GM21576 (cell line): ENCODE data around the gene DHCR24.

ENCODE experiments used
- ATAC-seq: cut with Tn5 transposase; IDR thresholded peaks from one replicate; pipeline ENCODE4 v1.9.1; 2021; ENCODE audit warnings: mild to moderate bottlenecking, moderate library complexity; ENCODE audit not compliant: unreplicated experiment

The DHCR24 gene

DNA sequence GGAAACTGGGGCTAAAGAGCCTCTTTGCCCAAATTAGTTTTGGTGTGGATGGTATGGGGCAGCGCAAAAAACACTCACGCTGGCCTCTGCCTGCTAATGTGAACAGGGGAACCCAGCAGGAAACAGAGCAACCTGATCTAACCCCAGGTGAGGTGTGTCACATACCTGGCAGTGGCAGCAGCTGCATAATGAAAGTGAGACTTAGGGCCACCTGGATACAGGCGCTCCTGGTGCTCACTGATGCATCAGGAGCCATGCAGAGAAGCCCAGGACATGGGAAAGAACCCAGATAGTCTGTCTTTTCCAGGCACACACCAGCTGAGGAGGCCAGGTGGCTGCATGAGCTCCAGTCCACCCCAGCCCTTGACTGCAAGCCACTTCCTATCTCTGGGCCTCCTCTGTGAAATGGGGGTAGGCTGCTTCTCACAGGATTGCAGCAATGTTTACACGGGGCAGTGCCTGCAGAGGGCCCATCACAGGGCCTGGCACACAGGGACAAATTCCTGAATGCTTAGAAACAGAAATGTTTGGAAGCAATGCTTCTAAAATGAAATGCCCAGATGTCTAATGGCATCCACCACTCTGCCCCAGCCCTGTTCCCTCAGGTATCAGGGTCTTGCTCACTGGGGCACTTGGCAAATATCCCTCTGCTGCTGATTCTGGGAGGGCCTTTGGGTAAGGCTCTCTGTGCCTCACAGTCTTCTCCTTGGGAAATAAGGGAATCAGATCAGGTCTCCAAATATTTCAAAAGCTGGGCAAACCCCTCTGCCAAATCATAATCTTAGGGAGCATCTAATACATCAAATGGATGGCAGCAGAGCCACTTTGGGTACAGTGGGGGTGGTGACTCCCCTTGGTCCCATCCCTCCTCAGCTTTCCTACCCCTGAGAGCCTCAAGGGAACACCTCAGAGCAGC, 19.9 kb downstream of the DHCR24 start:
- ATAC-seq = no peak

DNA sequence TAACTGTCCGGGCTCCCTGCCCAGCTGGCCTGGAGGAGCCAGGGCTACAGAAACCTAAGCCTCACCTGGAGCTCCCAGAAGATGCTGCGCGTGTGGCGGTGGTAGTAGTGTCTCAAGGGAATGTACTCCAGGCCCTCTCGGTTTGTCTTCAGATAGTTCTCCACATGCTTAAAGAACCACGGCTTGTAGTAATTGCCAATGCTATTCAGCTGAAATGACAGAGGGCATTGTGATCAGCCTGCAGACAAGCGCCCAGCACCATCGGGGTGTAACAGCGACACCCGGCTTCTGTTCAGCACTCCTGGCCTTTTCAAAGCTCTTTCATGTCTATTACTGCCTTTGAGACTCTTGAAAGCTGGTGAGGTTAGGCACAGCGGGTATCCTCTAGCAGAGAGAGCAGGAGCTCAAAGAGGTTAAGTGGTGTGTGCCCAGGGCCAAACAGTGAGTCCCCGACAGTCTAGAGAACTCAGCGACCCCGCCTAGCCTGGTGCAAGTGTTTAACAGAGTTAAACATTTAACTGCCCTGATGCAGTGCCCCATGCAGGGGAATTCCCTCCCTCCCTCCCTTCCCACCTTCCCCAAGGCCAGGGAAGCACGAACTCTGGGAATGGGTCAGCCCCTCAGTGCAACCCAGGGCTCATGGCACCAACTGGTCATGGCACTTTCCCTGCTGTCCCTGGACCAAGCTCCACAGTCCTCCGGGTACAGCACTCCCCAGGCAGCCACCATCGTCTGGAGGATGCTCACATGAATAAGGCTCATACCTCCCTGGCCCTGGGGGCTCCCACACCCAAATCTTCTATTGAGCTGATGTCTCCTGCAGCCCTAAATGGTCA, 21.5 kb downstream of the DHCR24 start:
- no peak for ATAC-seq

DNA sequence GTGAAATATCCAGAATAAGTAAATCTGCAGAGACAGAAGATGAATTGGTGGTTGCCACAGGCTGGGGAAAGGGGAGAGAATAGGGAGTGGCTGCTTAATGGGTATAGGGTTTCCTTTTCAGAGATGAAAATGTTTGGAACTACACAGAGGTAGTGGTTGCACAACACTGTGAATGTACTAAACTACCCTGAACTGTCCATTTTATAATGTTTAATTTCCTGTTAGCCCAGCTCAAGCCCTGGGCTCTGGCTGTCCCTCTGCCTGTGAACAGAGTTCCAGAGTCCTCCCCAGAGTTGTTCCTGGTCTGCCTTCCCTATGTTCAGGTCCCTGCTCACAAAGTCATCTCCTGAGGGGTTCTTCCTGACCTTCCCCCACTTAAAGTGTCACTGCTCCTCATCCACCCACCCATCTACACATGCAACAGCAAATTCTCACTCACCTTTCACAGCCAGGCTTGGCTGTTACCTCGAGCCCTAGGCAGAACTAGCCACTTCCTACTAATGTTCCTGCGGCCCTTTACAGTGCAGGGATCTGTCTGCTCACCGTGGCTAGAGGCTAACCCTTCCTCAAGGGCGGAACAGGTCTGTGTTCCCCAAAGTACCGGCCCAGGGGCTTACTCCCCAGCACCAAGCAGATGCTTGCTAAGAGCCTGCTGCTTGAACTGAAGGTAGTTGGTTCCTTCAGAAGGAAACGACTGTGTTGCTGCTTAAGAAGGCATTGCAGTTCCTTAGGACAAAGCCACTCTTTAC, 22.4 kb downstream of the DHCR24 start:
- ATAC-seq = no peak

DNA sequence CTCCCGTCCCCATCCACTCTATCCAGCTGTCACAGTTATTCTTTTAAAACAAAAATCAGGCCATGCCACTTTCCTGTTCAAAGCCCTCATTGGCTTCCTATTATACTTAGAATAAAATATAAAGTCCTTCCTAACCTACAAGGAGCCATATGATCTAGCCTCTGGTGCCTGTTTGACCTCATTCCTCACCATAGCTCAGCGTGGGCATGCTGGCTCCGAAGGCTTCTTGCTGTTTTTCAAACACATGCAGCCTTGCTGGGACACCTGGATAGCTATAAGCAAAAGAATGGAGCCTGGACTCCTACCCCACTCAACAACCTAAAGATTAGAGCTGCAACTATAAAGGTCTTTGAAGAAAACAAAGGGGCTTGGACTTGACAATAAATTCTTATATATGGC, 23.7 kb downstream of the DHCR24 start:
- no peak for ATAC-seq

DNA sequence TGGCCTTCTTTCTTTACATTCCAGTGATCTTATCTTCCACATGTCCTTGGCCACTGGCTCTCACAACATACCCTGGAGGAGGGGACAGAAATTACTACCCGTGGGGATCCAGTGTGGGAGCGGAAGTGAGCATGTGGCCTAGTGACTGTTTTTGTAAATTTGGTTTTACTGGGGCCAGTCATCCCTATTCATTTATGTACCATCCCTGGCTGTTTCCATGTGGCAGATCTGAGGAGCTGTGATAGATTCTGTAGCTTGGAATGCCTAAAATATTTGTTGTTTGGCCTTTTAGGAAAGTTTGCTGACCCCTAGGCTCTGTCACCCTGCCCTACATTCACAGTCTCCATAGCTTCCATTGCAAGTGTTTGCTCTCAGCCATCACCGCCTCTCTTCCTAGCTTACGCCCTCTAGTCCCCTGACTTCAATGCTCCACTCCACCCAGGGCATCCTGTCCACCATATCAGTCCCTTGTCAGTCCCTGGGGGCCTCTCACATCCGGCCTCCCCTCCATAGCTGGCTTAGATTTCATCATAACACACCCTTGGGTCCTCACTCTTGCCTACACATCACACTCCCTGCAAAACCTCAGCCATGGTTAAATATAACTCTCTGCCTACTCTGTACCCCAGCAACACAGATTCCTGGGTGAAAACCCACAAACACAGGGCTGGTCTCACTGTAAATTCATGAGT, 25.8 kb downstream of the DHCR24 start:
- no peak for ATAC-seq

DNA sequence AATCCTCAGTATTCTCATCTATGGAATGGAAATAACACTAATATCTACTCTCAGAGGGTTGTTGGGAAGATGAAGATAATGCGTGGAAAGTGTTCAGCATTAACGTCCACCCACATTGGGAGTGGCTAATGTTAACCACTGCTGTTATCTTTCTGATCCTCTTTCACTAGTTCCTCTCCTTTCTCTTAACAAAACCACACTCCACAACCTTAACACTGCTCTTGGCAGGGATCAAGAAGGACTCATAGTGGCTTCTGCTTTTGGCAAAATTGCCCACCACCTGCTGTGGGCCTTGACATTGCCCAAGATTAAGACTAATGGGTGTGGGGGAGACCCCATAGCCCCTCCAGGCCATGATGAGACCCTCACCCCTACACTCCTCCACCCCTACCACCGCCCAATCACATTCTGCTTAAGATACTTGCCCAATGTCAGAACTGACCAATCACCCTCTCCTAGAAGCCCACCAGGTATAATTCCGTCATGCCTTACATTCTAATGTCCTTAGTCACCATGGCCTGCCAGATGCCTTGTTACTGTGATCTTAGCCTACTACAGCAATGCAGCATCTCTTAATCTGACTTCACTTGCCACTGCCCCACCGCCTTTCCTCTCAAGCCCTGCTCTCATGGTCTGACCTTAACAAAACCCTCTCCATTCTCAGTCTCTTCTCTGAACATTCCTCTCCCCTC, 27.1 kb downstream of the DHCR24 start:
- ATAC-seq = no peak

DNA sequence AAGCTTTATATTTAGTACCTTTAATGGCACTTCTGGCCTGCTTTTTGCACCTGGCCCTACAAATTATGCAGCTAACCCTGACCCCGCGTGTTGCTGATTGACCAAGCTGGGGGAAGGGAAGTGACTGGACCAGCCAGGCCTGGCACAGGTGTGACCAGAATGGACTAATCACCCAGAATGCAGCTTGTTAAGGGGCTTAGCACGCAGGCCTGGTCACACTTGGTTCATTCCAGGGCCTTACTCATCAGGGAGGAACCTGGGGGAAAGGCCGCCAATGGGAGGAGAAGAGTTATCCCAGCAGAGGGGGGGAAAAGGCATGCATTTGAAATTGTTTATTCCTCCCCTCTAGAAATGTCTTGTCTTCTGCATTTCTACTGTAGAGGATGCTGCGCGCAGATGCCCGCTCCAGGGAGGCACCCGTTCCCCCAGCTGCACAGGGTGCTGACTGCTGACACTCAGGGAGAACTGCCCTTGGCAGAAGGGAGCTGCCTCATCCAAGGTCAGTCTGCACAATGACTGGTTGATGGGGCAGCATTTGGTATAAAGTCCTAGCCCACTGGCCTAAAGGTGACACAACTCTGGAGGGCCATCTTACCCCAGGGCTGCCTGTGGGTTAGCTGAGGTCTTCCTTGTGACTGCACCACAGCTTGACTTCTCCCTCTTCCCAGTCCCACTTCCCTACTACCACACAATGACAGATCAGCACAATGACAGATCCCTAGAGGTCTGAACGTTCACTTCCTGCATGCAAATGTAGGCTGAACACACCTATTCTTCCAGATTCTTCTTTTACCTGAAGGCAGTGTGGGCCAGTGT, 29.0 kb downstream of the DHCR24 start:
- no peak for ATAC-seq

DNA sequence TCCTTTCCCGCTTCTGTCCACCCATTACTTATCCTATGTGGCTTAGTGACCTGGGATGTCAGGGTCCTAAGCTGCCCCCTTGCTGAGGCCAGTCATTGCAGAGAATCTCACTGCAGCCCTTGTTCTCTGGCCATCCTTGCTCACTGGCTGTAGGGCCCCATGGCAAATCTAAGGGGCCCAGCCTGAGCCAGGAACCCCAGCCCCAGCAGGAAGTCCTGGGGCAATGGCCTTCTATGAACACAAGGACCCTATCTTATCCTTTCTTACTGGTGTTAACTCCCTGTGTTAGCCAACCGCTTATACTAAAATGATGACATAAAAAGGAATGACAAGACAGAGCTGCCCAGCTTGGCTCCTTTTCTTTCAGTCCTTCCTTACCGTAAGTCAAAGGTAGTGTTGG, 29.9 kb downstream of the DHCR24 start:
- no peak for ATAC-seq

DNA sequence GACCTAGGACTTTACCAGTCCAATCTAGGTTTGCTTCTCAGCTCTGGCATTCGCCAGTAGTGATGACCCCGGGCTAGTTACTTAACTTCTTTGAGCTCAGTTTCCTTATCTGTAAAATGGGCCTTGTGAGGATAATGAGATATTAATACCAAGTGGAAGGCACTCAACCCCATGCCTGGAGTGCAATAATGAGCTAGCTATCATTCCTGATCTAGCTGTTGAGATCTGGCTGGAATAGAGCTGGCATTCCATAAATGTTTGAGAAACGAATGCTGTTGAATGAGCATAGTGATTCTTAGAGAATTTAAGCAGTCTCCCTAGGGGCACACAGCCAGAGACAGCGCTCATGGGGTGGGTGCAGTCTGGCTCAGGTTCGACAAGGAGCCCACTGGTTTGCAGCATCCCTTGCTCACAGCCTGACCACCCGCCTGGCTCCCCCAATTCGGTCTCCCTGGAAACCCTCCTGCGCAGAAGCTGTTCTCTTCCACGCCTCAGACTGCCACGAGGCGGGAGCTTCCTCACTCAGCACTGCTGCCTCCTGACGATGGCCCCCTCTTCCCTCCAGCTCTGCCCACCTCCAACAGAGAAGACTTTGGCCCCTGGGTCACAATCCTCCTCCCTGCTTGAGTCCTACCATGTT, 32.5 kb downstream of the DHCR24 start:
- no peak for ATAC-seq

DNA sequence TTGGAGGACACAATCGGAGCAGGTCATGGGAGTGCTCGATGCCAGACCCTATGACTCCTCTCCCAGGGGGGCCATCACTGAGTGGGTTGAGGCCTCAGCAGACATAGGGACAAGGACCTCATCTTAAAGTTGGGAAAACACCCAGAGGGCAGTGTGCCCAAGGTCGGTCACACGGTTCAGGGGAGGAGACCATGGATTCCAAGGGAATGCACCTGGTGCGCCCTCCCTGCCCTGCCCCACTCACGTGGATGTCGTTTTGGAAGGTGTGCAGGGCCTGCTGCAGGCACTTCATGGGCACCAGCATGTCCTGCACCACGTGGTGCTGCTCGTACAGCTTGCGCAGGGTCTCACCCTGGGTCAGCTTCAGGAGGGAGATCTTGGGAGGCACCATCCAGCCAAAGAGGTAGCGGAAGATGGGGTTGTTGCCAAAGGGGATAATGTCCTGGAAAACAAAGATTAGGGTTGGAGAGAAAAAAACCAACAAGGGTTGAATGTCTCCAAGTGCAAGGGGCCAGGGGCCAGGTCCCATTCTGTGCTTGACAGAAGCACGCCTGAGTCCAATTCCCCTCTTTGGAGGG, 33.1 kb downstream of the DHCR24 start:
- no peak for ATAC-seq

DNA sequence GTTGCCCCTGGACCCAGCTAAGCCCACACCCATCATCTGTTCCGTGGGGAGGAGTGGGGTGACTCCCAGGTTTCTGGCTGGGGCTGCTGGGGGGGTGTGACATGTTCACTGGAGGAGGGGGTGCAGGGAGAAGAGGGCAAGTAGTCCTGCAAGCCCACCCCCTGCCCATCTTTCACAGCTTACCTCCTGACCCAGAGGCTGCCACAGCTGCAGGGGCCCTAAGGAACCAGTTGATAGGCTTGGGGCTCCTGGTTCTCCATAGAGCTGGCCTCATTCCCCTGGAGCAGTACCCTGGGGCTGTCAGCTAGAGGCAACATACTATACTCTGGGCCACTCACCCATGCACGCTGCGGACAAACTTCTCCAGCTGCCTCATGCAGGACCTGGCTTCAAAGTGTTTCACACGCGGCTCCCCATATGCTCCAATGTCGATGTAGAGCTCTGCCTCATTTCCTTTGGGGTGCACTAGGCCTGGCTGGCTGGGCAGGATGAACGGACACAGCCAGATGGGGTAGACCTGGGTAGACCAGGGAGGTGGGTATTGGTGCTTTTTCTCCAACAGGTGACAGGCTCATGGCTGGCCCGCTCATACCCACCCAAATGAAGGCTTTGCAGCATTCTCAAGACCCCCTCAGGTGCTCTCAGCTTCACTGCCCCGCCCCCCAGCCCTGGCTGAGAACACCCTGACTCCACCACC, 33.8 kb downstream of the DHCR24 start:
- no peak for ATAC-seq

DNA sequence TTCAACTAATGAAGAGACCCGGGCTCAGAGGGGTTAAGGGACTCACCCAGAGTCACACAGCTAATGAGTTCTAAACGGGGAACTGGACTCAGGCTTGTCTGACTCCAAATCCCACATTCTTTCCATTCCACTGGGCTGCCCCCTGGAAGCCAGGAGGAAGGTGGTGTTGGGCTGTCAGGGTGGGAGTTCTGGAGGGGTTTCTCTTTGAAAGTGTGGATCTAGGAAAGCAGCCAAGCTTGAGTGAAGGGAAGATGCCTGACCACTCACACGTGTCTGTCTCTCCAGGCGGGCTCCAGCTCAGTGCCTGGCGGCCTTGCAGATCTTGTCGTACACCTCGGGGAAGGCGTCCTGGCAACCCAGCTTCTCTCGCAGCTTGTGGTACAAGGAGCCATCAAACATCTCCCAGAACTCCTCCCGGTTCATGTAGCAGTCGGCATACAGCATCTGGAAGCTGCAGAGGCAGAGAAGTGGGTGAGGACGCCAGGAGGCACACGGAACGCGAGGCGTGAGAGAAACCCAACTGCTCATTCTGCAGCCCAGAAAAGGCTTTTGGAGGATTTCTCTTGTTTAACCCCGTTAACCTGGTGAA, 35.0 kb downstream of the DHCR24 start:
- no peak for ATAC-seq

DNA sequence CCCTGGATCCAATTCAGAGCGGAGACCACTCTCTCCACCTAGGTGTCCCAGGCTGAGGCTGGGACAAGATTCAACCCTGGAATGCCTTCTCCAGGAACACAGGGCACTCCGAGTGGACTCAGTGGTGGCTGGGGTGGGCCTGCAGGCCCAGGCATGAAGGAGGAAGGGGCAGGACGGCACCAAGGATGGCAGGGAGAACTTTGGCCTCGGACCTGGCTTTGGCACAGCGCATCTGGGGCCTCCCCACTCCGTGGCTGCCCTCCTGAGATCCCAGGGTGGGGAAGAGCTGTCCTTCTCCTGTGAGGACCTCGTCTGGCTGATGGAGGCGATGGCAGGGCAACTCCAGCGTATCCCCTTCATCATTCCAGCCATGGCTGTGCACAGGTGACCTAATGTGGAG, 35.6 kb downstream of the DHCR24 start:
- no peak for ATAC-seq

DNA sequence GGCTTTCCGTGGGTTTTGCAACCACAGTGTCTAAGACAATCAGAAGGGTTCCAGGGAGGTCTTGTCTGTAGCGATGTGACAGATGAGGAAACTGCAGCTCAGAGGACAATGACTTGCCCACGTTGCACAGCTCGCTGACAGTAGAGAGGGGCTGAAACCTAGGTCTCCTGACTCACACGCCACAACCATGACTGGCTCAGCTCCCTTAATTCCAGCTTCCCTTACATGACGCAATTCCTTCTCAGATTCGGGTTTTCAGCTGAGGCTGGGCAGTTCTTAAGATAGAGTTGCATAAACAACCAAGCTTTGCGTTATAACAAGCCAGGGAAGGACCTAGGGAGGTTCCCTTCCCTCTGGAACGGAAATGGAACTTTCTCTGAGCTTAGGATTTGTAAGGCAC, 36.3 kb downstream of the DHCR24 start:
- no peak for ATAC-seq

DNA sequence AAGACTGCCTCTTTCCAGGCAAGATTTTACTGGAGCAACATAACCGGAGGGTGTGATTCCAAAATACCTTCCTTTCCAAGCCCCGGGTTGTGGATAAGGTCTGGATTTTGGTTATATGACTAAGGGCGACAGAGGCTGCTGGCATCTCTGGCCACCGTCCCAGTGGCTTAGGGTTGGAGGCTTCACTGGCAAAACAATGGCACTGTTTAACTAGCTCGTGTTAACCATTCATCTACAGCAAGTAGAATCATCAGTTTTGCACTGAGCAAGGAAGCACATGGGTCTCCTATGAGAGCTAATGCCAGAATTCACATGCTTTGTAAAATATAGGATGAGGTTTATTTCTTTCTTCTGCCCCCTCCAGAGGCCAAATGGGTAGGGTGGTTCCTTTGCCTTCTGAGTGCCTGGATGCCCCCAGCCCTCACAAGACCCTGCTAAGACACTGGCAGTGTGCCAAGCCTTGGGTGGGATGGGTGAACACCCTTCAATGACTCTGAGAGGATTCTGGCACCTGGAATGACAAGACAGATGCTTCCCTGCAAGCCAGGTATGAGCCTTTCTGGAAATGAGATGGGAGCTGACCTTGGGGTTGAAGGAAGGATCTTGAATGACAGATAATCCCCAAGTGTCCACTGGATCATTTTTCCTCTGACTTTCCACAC, 36.8 kb downstream of the DHCR24 start:
- no peak for ATAC-seq

DNA sequence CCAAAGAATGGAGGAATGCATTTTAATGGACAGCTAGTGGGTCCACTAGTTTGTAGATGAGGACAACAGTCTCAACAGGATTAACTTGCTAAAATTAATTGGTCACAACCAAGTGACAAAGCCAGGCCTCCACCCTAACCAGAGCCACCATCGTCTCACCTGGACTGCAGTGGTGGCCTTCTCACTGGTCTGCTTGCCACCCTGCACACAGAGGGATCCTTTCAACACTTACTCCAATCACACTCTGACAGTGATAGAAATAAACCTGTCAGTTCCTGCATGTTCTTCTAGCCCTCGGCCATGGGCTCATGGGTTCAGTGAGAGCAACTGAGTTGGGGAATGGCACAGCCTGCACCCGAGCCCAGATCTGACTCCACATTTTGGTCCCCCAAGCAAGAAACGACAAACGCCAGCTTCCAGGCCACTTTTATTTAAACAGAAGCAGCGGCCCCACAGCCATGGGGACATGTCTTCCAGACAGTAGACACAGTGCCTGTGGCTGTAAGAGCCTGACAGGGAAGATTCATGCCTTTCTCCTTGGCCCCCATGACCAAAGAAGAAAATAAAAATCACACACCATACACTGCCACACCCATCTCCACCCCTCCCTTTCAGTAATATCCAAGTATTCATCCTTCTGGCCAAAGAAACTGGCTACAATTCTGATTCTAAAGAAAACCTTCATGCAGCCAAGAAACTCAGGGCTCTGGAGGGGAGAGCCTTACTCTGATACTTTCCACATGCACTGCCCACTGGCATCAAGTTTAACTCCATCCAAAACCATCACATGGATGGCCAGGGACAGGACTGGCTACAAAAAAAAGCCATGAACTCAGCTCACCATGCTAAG, 37.6 kb downstream of the DHCR24 start:
- ATAC-seq = no peak
